NCI-H1105 treated with DMSO at 0.1 percent for 48 hours (cell line): ENCODE results near the gene ANKRD11.
"Not testable (repeated sequence)": the region's sequence is repeated elsewhere in the genome, so short reads cannot be mapped to it uniquely, and the experiment has no call there.

Experiments used
- DNase-seq: peaks from one replicate; lab custom pipeline; 2025; lab: John Stamatoyannopoulos, UW

ANKRD11 gene

GRCh38 chr16:89344846-89345611 is 145.3 kb downstream of the ANKRD11 start:
- DNase-seq = no peak

DNA sequence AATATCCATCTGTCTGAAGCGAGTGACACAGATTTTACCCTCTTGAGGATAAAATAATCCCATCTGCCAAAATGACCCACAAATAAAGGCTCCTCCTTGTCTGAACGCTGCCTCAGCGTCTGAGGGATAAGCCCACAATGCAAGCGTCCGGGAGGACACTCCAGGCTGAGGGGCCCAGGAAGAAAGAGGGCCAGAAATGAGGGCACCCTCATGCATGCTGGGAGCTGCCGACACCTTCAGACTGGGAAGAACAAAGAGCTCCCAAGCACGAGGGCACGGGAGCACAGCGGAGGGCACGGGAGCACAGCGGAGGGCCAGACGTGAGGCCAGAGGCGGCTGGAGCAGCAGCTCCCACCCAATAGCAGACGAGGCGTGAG is 145.9 kb downstream of the ANKRD11 start:
- DNase-seq = no peak

GRCh38 chr16:89343501-89344457 is 146.6 kb downstream of the ANKRD11 start:
- no peak for DNase-seq

DNA sequence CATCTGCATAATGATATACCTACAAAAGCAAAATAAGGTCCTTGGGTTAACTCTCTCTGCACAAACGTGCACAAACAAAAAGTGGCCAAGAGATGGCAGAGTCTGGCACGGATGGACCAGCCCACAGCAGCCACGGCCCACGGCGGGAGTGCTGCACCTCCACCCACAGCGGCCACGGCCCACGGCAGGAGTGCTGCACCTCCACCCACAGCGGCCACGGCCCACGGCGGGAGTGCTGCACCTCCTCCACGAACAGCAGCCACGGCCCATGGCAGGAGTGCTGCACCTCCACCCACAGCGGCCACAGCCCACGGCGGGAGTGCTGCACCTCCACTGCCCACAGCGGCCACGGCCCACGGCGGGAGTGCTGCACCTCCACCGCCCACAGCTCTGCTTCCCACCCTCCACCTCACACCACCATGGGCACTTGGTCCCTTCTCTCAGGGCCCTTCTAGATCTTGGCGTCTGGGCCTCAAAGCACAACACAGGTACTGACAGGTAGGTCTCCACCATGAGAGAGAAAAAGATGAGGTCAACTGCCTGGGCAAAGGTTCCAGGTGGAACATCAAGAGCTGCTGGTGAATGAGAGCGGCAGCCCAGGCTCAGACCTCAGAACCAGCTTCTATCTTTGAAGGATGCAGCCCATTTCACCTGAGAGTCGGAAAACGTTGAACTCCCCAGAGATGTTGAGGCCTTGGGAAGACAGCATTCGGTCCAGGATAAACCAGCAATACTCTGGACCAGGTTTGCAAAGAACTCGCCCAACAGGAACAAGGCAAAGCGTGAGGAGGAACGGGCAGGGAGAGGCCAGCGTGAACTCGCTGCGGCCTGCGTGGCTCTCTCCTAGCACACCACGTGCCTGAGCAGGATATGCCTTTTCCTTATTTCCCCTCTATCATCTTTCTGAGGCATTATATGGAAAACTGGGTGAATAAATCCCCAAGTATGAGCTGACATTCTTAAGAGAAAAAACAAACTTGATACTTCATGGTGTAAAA is 148.4 kb downstream of the ANKRD11 start:
- DNase-seq = no peak

- DNase-seq = no peak
These were observed 149.1 kb downstream of the ANKRD11 start for GRCh38 chr16:89341279-89341678.

DNA sequence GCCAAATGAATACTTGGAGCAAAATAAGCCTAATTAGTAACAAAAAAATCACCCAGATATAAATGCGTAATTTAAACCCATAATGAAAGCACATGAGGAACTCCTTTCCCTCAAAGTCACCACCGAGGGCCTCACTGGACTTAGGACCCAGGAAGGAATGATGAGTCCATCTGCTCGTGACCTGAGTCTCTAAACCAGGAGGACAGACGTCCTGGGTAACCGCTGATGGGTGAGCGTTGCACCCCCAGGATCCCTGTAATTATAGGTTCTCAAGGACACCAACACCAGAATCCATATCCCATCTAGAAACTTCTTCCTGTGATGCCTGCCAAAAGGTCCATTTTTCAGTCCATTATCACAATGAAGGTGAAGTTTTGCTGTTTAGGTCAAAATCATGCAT is 151.5 kb downstream of the ANKRD11 start:
- no peak for DNase-seq

- DNase-seq = no peak
These were observed 152.4 kb downstream of the ANKRD11 start for GRCh38 chr16:89337965-89338364.

DNA sequence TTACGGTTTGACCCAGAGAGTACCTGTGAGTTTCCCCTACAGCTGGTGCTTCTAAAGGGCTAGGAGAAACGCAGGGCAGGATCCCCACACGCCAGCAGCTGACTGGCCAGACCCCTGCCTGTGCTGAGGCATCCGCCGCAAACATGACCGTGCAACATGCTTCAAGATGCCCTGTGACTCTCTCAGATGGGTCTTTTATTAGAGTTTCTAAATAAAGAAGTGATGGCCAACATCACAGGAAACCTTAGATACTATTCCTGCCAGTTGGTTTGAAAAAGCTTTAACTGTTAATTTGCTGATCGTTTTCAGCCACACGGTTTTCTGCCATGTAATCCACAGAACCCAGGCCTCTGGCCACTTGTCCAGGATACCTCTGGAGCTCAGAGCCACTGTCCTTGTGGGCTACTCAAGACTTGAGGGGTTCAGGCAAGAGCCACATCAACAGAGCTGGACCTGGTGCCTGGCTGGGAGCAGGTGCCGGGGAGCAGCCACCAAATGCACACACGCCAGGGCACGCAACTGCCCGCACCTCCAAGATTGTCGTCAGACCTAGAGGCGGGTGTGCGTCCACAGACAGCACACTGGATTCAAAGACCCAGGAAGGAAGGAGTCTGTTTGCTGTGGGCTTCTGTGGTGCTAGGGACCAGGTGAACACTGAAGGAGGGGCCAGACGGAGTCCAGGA is 154.4 kb downstream of the ANKRD11 start:
- no peak for DNase-seq

- no peak for DNase-seq
These were observed 155.2 kb downstream of the ANKRD11 start for GRCh38 chr16:89334988-89335802.

DNA sequence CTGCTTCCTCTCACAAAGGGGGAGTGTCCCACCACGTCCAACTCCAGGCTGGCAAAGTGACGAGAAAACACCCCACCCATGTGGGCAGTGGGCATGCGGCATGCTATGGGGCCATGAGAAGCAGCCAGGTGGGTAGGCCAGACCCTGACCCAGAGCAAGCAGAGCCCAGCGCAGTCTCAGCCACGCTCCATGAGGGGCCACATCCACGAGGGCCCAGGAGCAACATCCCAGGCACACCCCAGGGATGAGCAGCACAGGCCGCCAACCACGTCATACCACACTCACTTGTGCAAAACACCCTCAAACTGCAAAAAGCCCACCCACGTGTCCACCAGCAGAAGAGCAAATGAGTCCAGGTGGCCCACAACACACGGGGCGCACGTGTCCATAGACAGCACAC is 155.9 kb downstream of the ANKRD11 start:
- no peak for DNase-seq

- DNase-seq = no peak
These were observed 156.3 kb downstream of the ANKRD11 start for GRCh38 chr16:89334050-89334449.

DNA sequence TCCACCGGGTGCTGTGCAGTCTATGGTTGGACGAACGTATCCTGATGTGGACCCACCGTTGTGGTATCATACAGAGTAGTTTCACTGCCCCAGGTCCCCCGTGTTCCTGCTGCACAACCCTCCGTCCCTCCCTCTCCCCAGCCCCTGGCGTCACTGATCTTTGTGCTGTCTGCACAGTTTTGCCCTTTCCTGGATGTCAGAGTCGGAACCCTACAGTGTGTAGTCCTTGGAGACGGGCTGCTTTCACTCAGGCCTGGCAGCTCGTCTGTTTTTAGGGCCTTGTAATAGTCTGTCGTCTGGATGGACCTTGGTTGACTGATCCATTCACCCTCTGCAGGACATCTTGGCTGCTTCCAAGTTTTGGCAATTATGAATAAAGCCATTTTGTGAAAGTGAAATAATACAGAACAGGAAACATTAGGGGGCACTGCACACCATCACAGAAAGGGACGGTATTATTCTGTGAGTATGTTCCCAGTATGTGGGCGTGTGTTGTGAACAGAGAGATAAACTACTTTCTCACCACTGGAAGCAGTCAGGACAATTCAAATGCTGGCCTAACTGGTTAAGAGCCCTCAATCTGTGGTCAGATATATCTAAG is 156.9 kb downstream of the ANKRD11 start:
- not testable (repeated sequence) for DNase-seq

GRCh38 chr16:89332902-89333245 is 157.5 kb downstream of the ANKRD11 start:
- DNase-seq = no peak

DNA sequence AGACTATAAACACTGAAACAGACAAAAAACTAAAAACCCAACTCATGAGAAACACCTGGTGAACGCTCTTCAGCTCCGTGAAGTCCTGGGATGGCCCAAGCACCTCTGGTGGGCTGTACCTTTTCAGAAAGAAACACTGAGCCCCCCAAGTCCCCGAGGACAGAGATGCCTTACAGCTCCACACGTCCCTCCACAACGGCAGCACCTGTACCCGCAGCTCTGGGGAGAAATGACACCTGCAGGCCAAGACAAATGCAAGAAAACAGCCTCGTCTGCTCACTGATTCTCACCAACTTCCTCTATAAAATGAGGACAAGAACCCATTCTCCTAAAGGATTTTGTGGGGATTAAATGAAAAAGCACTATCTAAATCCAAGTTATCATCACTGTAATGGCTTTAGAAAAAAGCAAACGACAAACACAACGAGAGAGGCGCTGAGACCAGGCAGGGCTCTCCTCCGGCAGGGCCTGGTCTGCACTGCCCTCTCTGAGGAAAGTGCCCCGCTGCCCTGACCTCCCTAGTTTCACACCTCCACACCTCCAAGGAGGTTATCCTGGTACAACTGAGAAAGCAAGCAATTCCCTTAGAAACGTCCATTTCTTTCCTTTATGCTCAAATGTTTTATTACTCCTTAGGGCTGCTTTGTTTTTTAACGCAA is 158.0 kb downstream of the ANKRD11 start:
- no peak for DNase-seq

- no peak for DNase-seq
These were observed 158.8 kb downstream of the ANKRD11 start for GRCh38 chr16:89331371-89332109.

GRCh38 chr16:89330177-89330856 is 160.0 kb downstream of the ANKRD11 start:
- peak; percentile 12 for DNase-seq

DNA sequence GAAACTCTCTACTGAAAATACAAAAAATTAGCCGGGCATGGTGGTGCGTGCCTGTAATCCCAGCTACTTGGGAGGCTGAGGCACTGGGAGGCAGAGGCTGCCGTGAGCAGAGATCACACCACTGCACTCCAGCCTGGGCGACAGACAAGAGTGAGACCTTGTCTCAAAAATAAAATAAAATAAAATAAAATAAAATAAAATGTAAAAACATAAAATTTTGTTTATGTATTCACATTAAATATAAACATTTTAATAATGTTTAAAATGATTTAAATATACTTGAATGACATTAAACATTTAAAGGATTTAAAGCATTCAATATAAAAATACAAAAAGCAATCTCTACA is 160.6 kb downstream of the ANKRD11 start:
- DNase-seq = not testable (repeated sequence)
